IMR-90 (cell line): ENCODE data around the gene UGGT1. TPM values are rescaled to one million over a fixed set of nuclear protein-coding genes. Genes with fewer than 3 reads are reported as not detected.

Source experiments
- ATAC-seq: fragments of 200-7000 bp; cut with Tn5 transposase; 2 replicates; pipeline ENCODE4 v1.9.1; 2020; ENCODE audit warnings: low read depth, mild to moderate bottlenecking, moderate library complexity
- BruUV-seq: library from RNA; stranded (reverse); fragments of 400-500 nt; replicated peaks from 2 replicates; lab custom pipeline; 2021; lab: Mats Ljungman, UMichigan
- CTCF ChIA-PET: fragments of 300-600 bp; formaldehyde crosslinking; extraction: SDS; loops from one replicate; lab custom pipeline; 2021; ENCODE audit warnings: antibody characterized with exemption; lab: Yijun Ruan, JAX
- POLR2A ChIA-PET: fragments of 300-600 bp; sonication (Branson Sonifier 250); formaldehyde crosslinking; loops from one replicate; lab custom pipeline; 2022; ENCODE audit warnings: antibody characterized with exemption; ENCODE audit not compliant: unreplicated experiment; lab: Charles Lee
- DNase-seq: peaks from one replicate; pipeline ENCODE4 v3.0.0; 2013
- H2AFZ ChIP-seq: replicated peaks from 2 replicates; pipeline ENCODE3; 2013; ENCODE audit warnings: low read length, mild to moderate bottlenecking; ENCODE audit not compliant: poor library complexity
- H2AK5ac ChIP-seq: 2 replicates; pipeline ENCODE4 v1.6.1; 2013; ENCODE audit warnings: low read depth, low read length, inconsistent platforms
- H2AK9ac ChIP-seq: replicated peaks from 2 replicates; pipeline ENCODE3; 2013; ENCODE audit warnings: mild to moderate bottlenecking, low read depth, low read length, moderate library complexity; ENCODE audit not compliant: poor library complexity
- H2BK120ac ChIP-seq: 2 replicates; pipeline ENCODE4 v1.6.1; 2013; ENCODE audit warnings: low read depth, low read length, inconsistent platforms
- H2BK15ac ChIP-seq: 3 replicates; pipeline ENCODE4 v1.6.1; 2013; ENCODE audit warnings: low read depth, low read length, inconsistent platforms
- H2BK20ac ChIP-seq: 2 replicates; pipeline ENCODE4 v1.6.1; 2013; ENCODE audit warnings: low read depth, mild to moderate bottlenecking, inconsistent platforms, low read length, moderate library complexity
- H2BK5ac ChIP-seq: 2 replicates; pipeline ENCODE4 v1.6.1; 2013; ENCODE audit warnings: mild to moderate bottlenecking, low read depth, low read length, inconsistent platforms; ENCODE audit not compliant: poor library complexity, severe bottlenecking
- H3K14ac ChIP-seq: replicated peaks from 2 replicates; pipeline ENCODE4 v1.6.1; 2013; ENCODE audit warnings: low read depth, low read length, inconsistent platforms
- H3K18ac ChIP-seq: 2 replicates; pipeline ENCODE4 v1.6.1; 2013; ENCODE audit warnings: low read depth, low read length, control low read depth
- H3K23ac ChIP-seq: 2 replicates; pipeline ENCODE4 v1.6.1; 2013; ENCODE audit warnings: low read depth, low read length, inconsistent platforms
- H3K27ac ChIP-seq: 2 replicates; pipeline ENCODE4 v1.5.1; 2013; ENCODE audit warnings: mild to moderate bottlenecking, control low read depth, low read length; ENCODE audit not compliant: insufficient read depth
- H3K27me3 ChIP-seq: 2 replicates; pipeline ENCODE4 v1.6.1; 2013; ENCODE audit warnings: low read length; ENCODE audit not compliant: control insufficient read depth, insufficient read depth
- H3K36me3 ChIP-seq: 2 replicates; pipeline ENCODE4 v1.6.1; 2013; ENCODE audit warnings: low read length, mixed read lengths; ENCODE audit not compliant: control insufficient read depth, insufficient read depth
- H3K4ac ChIP-seq: 2 replicates; pipeline ENCODE4 v1.6.1; 2013; ENCODE audit warnings: low read depth, low read length, inconsistent platforms
- H3K4me1 ChIP-seq: 2 replicates; pipeline ENCODE4 v1.6.1; 2013; ENCODE audit warnings: low read length, mixed read lengths; ENCODE audit not compliant: control insufficient read depth, insufficient read depth
- H3K4me2 ChIP-seq: 2 replicates; pipeline ENCODE4 v1.6.1; 2013; ENCODE audit warnings: low read depth, mild to moderate bottlenecking, control low read depth, low read length, moderate library complexity
- H3K4me3 ChIP-seq: 2 replicates; pipeline ENCODE4 v1.5.1; 2013; ENCODE audit warnings: low read depth, mild to moderate bottlenecking, control low read depth, low read length, moderate library complexity; ENCODE audit not compliant: insufficient read depth
- H3K56ac ChIP-seq: 2 replicates; pipeline ENCODE4 v1.6.1; 2013; ENCODE audit warnings: low read length, inconsistent platforms; ENCODE audit not compliant: insufficient read depth; ENCODE audit errors: extremely low read depth
- H3K79me1 ChIP-seq, 2 experiments: 2 replicates each; pipeline ENCODE4 v1.6.1; 2013; ENCODE audit warnings: low read length in 2 of 2, inconsistent platforms in 1 of 2, low read depth in 1 of 2
- H3K9ac ChIP-seq: 2 replicates; pipeline ENCODE4 v1.6.1; 2013; ENCODE audit warnings: low read depth, low read length, control low read depth
- H3K9me1 ChIP-seq: 2 replicates; pipeline ENCODE4 v1.6.1; 2013; ENCODE audit warnings: low read length, inconsistent platforms; ENCODE audit not compliant: insufficient read depth
- H3K9me3 ChIP-seq: 2 replicates; pipeline ENCODE4 v1.6.1; 2013; ENCODE audit warnings: low read length; ENCODE audit not compliant: control insufficient read depth, insufficient read depth
- H4K20me1 ChIP-seq: 2 replicates; pipeline ENCODE4 v1.6.1; 2013; ENCODE audit warnings: low read length, inconsistent platforms; ENCODE audit not compliant: insufficient read depth
- H4K5ac ChIP-seq: 2 replicates; pipeline ENCODE4 v1.6.1; 2013; ENCODE audit warnings: mild to moderate bottlenecking, low read depth, low read length, control low read depth
- H4K8ac ChIP-seq, 2 experiments: 2 replicates each; pipeline ENCODE4 v1.6.1; 2013; ENCODE audit warnings: low read depth in 2 of 2, low read length in 2 of 2, control low read depth in 1 of 2, inconsistent platforms in 1 of 2
- H4K91ac ChIP-seq: 2 replicates; pipeline ENCODE4 v1.6.1; 2013; ENCODE audit warnings: low read depth, low read length, inconsistent platforms; ENCODE audit not compliant: insufficient read depth
- BHLHE40 ChIP-seq: fragments of 150-350 bp; IDR thresholded peaks from 2 replicates; pipeline ENCODE4 v1.6.1; 2016; ENCODE audit warnings: mild to moderate bottlenecking, low read depth, low read length
- CEBPB ChIP-seq: IDR thresholded peaks from 2 replicates; pipeline ENCODE4 v1.6.1; 2012; ENCODE audit warnings: low read depth, low read length, improper control_type of control experiment
- CHD1 ChIP-seq: IDR thresholded peaks from 2 replicates; pipeline ENCODE4 v1.6.1; 2012; ENCODE audit warnings: low read depth, low read length, improper control_type of control experiment
- CTCF ChIP-seq: conservative IDR thresholded peaks from 2 replicates; pipeline ENCODE4 v1.5.1; 2012; ENCODE audit warnings: mild to moderate bottlenecking, low read depth, low read length, improper control_type of control experiment
- ELK1 ChIP-seq: fragments of 150-350 bp; IDR thresholded peaks from 2 replicates; pipeline ENCODE4 v1.6.1; 2016; ENCODE audit warnings: low read depth, mild to moderate bottlenecking, low read length, moderate library complexity, borderline replicate concordance
- FOS ChIP-seq: fragments of 150-350 bp; IDR thresholded peaks from 2 replicates; pipeline ENCODE4 v1.6.1; 2016; ENCODE audit warnings: low read depth, low read length
- MAFK ChIP-seq: IDR thresholded peaks from 2 replicates; pipeline ENCODE4 v1.6.1; 2012; ENCODE audit warnings: low read depth, low read length, improper control_type of control experiment
- MAZ ChIP-seq: IDR thresholded peaks from 2 replicates; pipeline ENCODE4 v1.6.1; 2012; ENCODE audit warnings: low read depth, mild to moderate bottlenecking, low read length, improper control_type of control experiment, moderate library complexity, borderline replicate concordance
- MXI1 ChIP-seq: IDR thresholded peaks from 2 replicates; pipeline ENCODE4 v1.6.1; 2012; ENCODE audit warnings: low read depth, mild to moderate bottlenecking, low read length, moderate library complexity, borderline replicate concordance
- NFE2L2 ChIP-seq: fragments of 150-350 bp; IDR thresholded peaks from 2 replicates; pipeline ENCODE4 v1.6.1; 2016; ENCODE audit warnings: low read depth, mild to moderate bottlenecking, low read length
- POLR2A ChIP-seq: IDR thresholded peaks from 2 replicates; pipeline ENCODE4 v1.6.1; 2012; ENCODE audit warnings: mild to moderate bottlenecking, low read depth, low read length
- RAD21 ChIP-seq: IDR thresholded peaks from 2 replicates; pipeline ENCODE4 v1.6.1; 2012; ENCODE audit warnings: low read length, improper control_type of control experiment
- RCOR1 ChIP-seq: IDR thresholded peaks from 2 replicates; pipeline ENCODE4 v1.6.1; 2012; ENCODE audit warnings: mild to moderate bottlenecking, low read length, improper control_type of control experiment; ENCODE audit not compliant: insufficient replicate concordance
- RFX5 ChIP-seq: IDR thresholded peaks from 2 replicates; pipeline ENCODE4 v1.8.0; 2012; ENCODE audit warnings: low read depth, mild to moderate bottlenecking, low read length, moderate library complexity
- SMC3 ChIP-seq: fragments of 150-350 bp; IDR thresholded peaks from 2 replicates; pipeline ENCODE4 v1.6.1; 2016; ENCODE audit warnings: low read depth, mild to moderate bottlenecking, antibody characterized with exemption, low read length, moderate library complexity
- USF2 ChIP-seq: fragments of 150-350 bp; IDR thresholded peaks from 2 replicates; pipeline ENCODE4 v1.6.1; 2017; ENCODE audit warnings: mild to moderate bottlenecking, antibody characterized with exemption, low read length, low read depth
- WGBS, 2 experiments: methylation state at CpG; one replicate each; pipeline versions ENCODE4 v1.1.5 to v1.1.7; 2013; ENCODE audit warnings: missing lambda C conversion rate in 2 of 2; ENCODE audit not compliant: insufficient read length in 1 of 2; ENCODE audit errors: extremely low coverage in 2 of 2; 5-methylcytosine and 5-hydroxymethylcytosine counted together
- dilution Hi-C: fragments of 300-500 bp; cut with HindIII; formaldehyde crosslinking; loops from one replicate; pipeline ENCODE4 v1.14.3; 2018; ENCODE audit warnings: low sequenced_read_pairs; ENCODE audit not compliant: unreplicated experiment
- in situ Hi-C: fragments of 300-500 bp; cut with MboI; formaldehyde crosslinking; loops from 3 replicates; pipeline ENCODE4 v1.14.3; 2019; ENCODE audit warnings: low sequenced_read_pairs, inconsistent platforms, mixed read lengths
- intact Hi-C: fragments of 100-400 bp; cut with micrococcal nuclease; formaldehyde crosslinking; loops from 2 replicates; pipeline ENCODE4 v1.10.0; 2022
- polyA plus RNA-seq, 3 experiments: library from polyadenylated mRNA; depleted of rRNA; stranded (reverse); fragments of >200 nt; gene quantifications; 2 replicates each; pipeline ENCODE4 v1.2.3, GENCODE V29; 2012; ENCODE audit warnings: low replicate concordance in 1 of 3
- total RNA-seq: library from RNA; depleted of rRNA; stranded (reverse); fragments of >200 nt; gene quantifications from 2 replicates; pipeline ENCODE4 v1.2.3, GENCODE V29; 2012

UGGT1 gene
- total and polyA plus RNA-seq, 2 of the 4 experiments (the other 2 are of a cell fraction), result 26.1 to 71.3 TPM

- 71% methylated on average over 1 of the region's 3 CpGs; no CpG with 5 or more reads in 1 of the 2 experiments for WGBS, 2 experiments
Observed at GRCh38 chr2:128073278-128073677, 17.7 kb upstream of the UGGT1 start.

More at GRCh38 chr2:128073278-128073677, 17.7 kb upstream of the UGGT1 start:
- H3K79me1 ChIP-seq, result no peaks in the 10 kb centered on the region
- ChIA-PET CTCF (no interaction called here), POLR2A (no interaction called here)
- ATAC-seq (no peak), DNase-seq (no peak)
- H3K23ac ChIP-seq, result no peak overlapping the region
- no peak overlapping the region for H2BK20ac ChIP-seq
- no peak overlapping the region for H3K4me2 ChIP-seq
- no peak overlapping the region for H4K5ac ChIP-seq
- no TSS peak for BruUV-seq
- H2BK120ac ChIP-seq, result no peak overlapping the region
- intact Hi-C loops (no loop called here), in situ Hi-C loops (loop anchor here (25.0 kb wide), 1 partner anchor 664 kb away; no protein-coding TSS in a partner anchor), dilution Hi-C loops (no loop called here)
- no peak for TF ChIP-seq USF2
- TF ChIP-seq CTCF, result no peak
- TF ChIP-seq RFX5, result no peak
- no peak for TF ChIP-seq SMC3
- TF ChIP-seq FOS, result no peak
- no peak for TF ChIP-seq MAFK
- TF ChIP-seq ELK1, result no peak
- no peak for TF ChIP-seq CHD1
- no peak for TF ChIP-seq RCOR1
- no peak for TF ChIP-seq MXI1
- no peak for TF ChIP-seq MAZ
- TF ChIP-seq NFE2L2, result no peak
- no peak for TF ChIP-seq BHLHE40
- no peak for TF ChIP-seq POLR2A
- no peak for TF ChIP-seq CEBPB
- TF ChIP-seq RAD21, result no peak
- no peak overlapping the region for H3K18ac ChIP-seq
- no peaks in the 10 kb centered on the region for H4K20me1 ChIP-seq
- H2AFZ ChIP-seq, result no peak overlapping the region
- no peak overlapping the region for H2BK5ac ChIP-seq
- H3K56ac ChIP-seq, result no peak overlapping the region
- no peaks in the 10 kb centered on the region for H3K9me3 ChIP-seq
- H3K4me3 ChIP-seq, result no peak overlapping the region
- no peaks in the 10 kb centered on the region for H3K9me1 ChIP-seq
- H2BK15ac ChIP-seq, result no peak overlapping the region
- no peak overlapping the region for H4K91ac ChIP-seq
- no peak overlapping the region for H3K14ac ChIP-seq
- H2AK9ac ChIP-seq, result no peak overlapping the region
- H3K36me3 ChIP-seq, result no peaks in the 10 kb centered on the region
- no peak overlapping the region for H3K9ac ChIP-seq
- H3K27ac ChIP-seq, result no peak overlapping the region
- 0 out of 2 replicates have a peak, but pooled peaks cover 2% of the 10 kb centered on the region for H3K27me3 ChIP-seq
- no peak overlapping the region for H4K8ac ChIP-seq
- H2AK5ac ChIP-seq, result no peak overlapping the region
- H3K4me1 ChIP-seq, result no peaks in the 10 kb centered on the region
- H3K4ac ChIP-seq, result no peak overlapping the region
